Keratinocyte (primary cell): Measurements from ENCODE around the gene DGKD. TPM values are rescaled to one million over a fixed set of nuclear protein-coding genes. Genes with fewer than 3 reads are reported as not detected.

ENCODE experiments used
- DNase-seq: peaks from one replicate; pipeline ENCODE4 v3.0.0-alpha.2; 2011; ENCODE audit warnings: low read depth, missing footprints, low spot score
- FAIRE-seq: peaks from 2 replicates; lab custom pipeline; 2011; peaks lifted over from hg19 to GRCh38; lab: Jason Lieb, UNC
- H2AFZ ChIP-seq: 2 replicates; pipeline ENCODE4 v1.6.0; 2012; ENCODE audit warnings: low read length, control low read depth, inconsistent platforms; ENCODE audit not compliant: control insufficient read depth
- H3K27ac ChIP-seq: 2 replicates; pipeline ENCODE4 v1.5.1; 2011; ENCODE audit warnings: low read length; ENCODE audit not compliant: control insufficient read depth, insufficient read depth
- H3K27me3 ChIP-seq: 3 replicates; pipeline ENCODE4 v1.6.0; 2011; ENCODE audit warnings: low read length; ENCODE audit not compliant: control insufficient read depth, insufficient read depth; ENCODE audit errors: extremely low read depth
- H3K36me3 ChIP-seq, 2 experiments: 2 replicates in 1 of 2; 3 replicates in 1 of 2; pipeline ENCODE4 v1.5.1; 2011; ENCODE audit warnings: low read length in 2 of 2, mild to moderate bottlenecking in 1 of 2; ENCODE audit not compliant: control insufficient read depth in 2 of 2, insufficient read depth in 2 of 2; ENCODE audit errors: extremely low read depth in 1 of 2
- H3K4me1 ChIP-seq: 3 replicates; pipeline ENCODE4 v1.5.1; 2011; ENCODE audit warnings: low read length; ENCODE audit not compliant: control insufficient read depth, insufficient read depth; ENCODE audit errors: extremely low read depth
- H3K4me2 ChIP-seq: 3 replicates; pipeline ENCODE4 v1.6.0; 2011; ENCODE audit warnings: low read depth, low read length; ENCODE audit not compliant: control insufficient read depth, insufficient read depth; ENCODE audit errors: extremely low read depth
- H3K4me3 ChIP-seq, 3 experiments: fragments of 200-600 bp in 1 of 3; sonication (generic) in 1 of 3; 2 replicates in 2 of 3; 3 replicates in 1 of 3; pipeline ENCODE4 v1.5.1; 2011 to 2016; ENCODE audit warnings: low read length in 3 of 3, mild to moderate bottlenecking in 3 of 3, control low read depth in 2 of 3, inconsistent platforms in 1 of 3, low read depth in 1 of 3, mixed read lengths in 1 of 3, mixed run types in 1 of 3, moderate library complexity in 1 of 3; ENCODE audit not compliant: control insufficient read depth in 2 of 3, insufficient read depth in 2 of 3; ENCODE audit errors: extremely low read depth in 1 of 3
- H3K79me2 ChIP-seq: 2 replicates; pipeline ENCODE4 v1.6.0; 2012; ENCODE audit warnings: low read length; ENCODE audit not compliant: control insufficient read depth, insufficient read depth
- H3K9ac ChIP-seq: 3 replicates; pipeline ENCODE4 v1.6.0; 2011; ENCODE audit warnings: low read length; ENCODE audit not compliant: control insufficient read depth, insufficient read depth; ENCODE audit errors: extremely low read depth
- H3K9me1 ChIP-seq: 3 replicates; pipeline ENCODE4 v1.6.0; 2011; ENCODE audit warnings: low read length; ENCODE audit not compliant: control insufficient read depth, insufficient read depth; ENCODE audit errors: extremely low read depth
- H3K9me3 ChIP-seq: 2 replicates; pipeline ENCODE4 v1.5.1; 2012; ENCODE audit warnings: low read depth, low read length; ENCODE audit not compliant: control insufficient read depth
- H4K20me1 ChIP-seq: 3 replicates; pipeline ENCODE4 v1.6.0; 2011; ENCODE audit warnings: low read length; ENCODE audit not compliant: control insufficient read depth, insufficient read depth; ENCODE audit errors: extremely low read depth
- CTCF ChIP-seq, 3 experiments: IDR thresholded peaks in 1 of 3; conservative IDR thresholded peaks in 1 of 3; optimal IDR thresholded peaks in 1 of 3; 2 replicates in 2 of 3; 3 replicates in 1 of 3; pipeline versions ENCODE3 to v1.5.1; 2011; ENCODE audit warnings: low read length in 3 of 3, mild to moderate bottlenecking in 3 of 3, moderate library complexity in 2 of 3, control low read depth in 1 of 3, inconsistent platforms in 1 of 3; ENCODE audit not compliant: insufficient read depth in 2 of 3; ENCODE audit errors: extremely low read depth in 1 of 3
- EZH2 ChIP-seq: IDR thresholded peaks from one replicate; pipeline ENCODE4 v1.6.1; 2012; ENCODE audit warnings: inconsistent platforms, mild to moderate bottlenecking, low read length, moderate library complexity
- dilution Hi-C: fragments of 300-500 bp; cut with MboI; formaldehyde crosslinking; loops from one replicate; pipeline ENCODE4 v1.7.0; 2020; ENCODE audit warnings: low sequenced_read_pairs; ENCODE audit not compliant: extremely low pct_ligation_motif_present
- polyA plus RNA-seq, 5 experiments: library from polyadenylated mRNA; depleted of rRNA in 3 of 5; stranded (reverse) in 3 of 5; stranded (forward) in 1 of 5; unstranded in 1 of 5; fragments of >200 nt; gene quantifications; 1 replicate in 1 of 5; 2 replicates in 3 of 5; 3 replicates in 1 of 5; pipeline versions ENCODE4 v1.2.1 to v1.2.3, GENCODE V29; 2011 to 2012; ENCODE audit warnings: missing spikeins in 2 of 5, low read depth in 1 of 5, low replicate concordance in 1 of 5

DGKD gene
- polyA plus RNA-seq, 1 donor (not counting 4 experiments of a cell fraction or from before 2014, with no cell fraction given), result 6.1 TPM

GRCh38 chr2:233361297-233361696, 7.0 kb downstream of the DGKD start:
- dilution Hi-C loops, result no loop called here
- peaks cover 1% of the 10 kb centered on the region for H3K4me1 ChIP-seq
- no peak overlapping the region for H3K9ac ChIP-seq
- no peak for TF ChIP-seq EZH2
- TF ChIP-seq CTCF (optimal IDR thresholded peaks at IDR 0.05 in 1 of 3, IDR thresholded peaks at IDR 0.05 in 1 of 3, conservative IDR thresholded peaks at IDR 0.05 in 1 of 3; ENCODE audit: extremely low read depth in 1 of 3, insufficient read depth in 2 of 3, low read length in 3 of 3), result no peak
- H3K36me3 ChIP-seq, result peaks cover 0 to 2% of the 10 kb centered on the region in 2 experiments
- H3K27me3 ChIP-seq, result no peaks in the 10 kb centered on the region
- DNase-seq, result no peak
- H3K79me2 ChIP-seq, result peaks cover 4% of the 10 kb centered on the region
- H2AFZ ChIP-seq, result no peak overlapping the region
- H3K9me3 ChIP-seq, result no peaks in the 10 kb centered on the region
- H3K27ac ChIP-seq, result no peak overlapping the region
- no peak for FAIRE-seq
- H4K20me1 ChIP-seq, result no peaks in the 10 kb centered on the region
- no peak overlapping the region for H3K4me3 ChIP-seq
- no peak overlapping the region for H3K4me2 ChIP-seq
- no peaks in the 10 kb centered on the region for H3K9me1 ChIP-seq

GRCh38 chr2:233362742-233363141, 8.4 kb downstream of the DGKD start:
- Histone ChIP-seq H3K9me1 (no peaks in the 10 kb centered on the region), H3K4me1 (no peaks in the 10 kb centered on the region), H3K4me3 (no peak overlapping the region), H3K4me2 (no peak overlapping the region), H3K9ac (no peak overlapping the region), H3K9me3 (no peaks in the 10 kb centered on the region), H3K36me3 (no peaks in the 10 kb centered on the region), H3K27me3 (no peaks in the 10 kb centered on the region), H3K27ac (no peak overlapping the region), H4K20me1 (no peaks in the 10 kb centered on the region), H3K79me2 (no peaks in the 10 kb centered on the region), H2AFZ (no peak overlapping the region)
- FAIRE-seq, result no peak
- no peak for TF ChIP-seq CTCF (optimal IDR thresholded peaks at IDR 0.05 in 1 of 3, IDR thresholded peaks at IDR 0.05 in 1 of 3, conservative IDR thresholded peaks at IDR 0.05 in 1 of 3; ENCODE audit: extremely low read depth in 1 of 3, insufficient read depth in 2 of 3, low read length in 3 of 3)
- TF ChIP-seq EZH2, result no peak
- no peak for DNase-seq
- dilution Hi-C loops, result no loop called here
